CD4-positive, alpha-beta T cell treated with Interferon gamma for 1 hour (primary cell): Measurements from ENCODE around the gene KMT2B.

Experiments used
- DNase-seq: peaks from one replicate; pipeline ENCODE4 v3.0.0-alpha.2; 2020

Gene KMT2B

GRCh38 chr19:35781650-35782049 is 63.8 kb downstream of the KMT2B start:
- DNase-seq, result no peak

- no peak for DNase-seq
These were observed 64.8 kb downstream of the KMT2B start for GRCh38 chr19:35782589-35782988.

DNA sequence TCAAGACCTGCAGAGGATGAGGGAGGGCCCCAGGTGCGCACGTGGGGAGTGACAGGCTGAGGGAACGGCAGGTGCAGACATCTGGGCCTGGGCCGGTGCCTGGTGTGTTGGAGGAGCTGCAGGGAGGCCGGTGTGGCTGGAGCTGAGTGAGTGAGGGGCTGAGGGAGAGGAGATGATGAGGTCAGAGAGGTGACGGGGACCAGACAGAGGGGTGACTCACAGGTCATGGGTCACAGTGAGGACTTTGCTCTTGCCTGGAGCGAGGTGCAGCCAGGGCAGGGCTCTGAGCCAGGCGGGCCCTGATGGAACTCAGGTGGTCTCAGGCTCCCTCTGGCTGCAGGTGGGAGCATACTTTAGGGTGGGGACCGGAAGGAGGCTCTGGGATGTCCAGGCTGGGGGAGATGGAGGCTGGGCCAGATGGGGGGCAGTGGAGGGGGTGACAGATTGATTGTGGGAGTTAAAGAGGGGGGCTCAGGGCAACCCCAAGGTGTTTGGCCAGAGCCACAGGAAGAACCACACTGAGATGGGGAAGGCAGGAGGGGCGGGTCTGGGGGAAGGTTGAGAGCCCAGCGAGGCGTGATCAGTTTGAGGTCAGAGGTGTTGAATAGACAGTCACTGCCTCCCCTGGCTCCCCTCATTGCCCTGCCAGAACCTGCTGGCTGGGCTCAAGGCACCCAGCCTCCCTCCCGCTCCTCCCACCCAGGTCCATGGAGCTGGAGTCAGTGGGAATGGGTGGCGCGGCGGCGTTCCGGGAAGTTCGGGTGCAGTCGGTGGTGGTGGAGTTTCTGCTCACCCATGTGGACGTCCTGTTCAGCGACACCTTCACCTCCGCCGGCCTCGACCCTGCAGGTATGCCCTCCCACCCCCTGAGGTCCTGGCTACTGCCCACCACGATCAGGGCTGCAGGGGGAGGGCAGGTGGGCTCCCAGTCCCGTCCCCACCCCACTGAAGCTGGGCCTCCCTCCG is 65.9 kb downstream of the KMT2B start:
- no peak for DNase-seq

- no peak for DNase-seq
These were observed 66.9 kb downstream of the KMT2B start for GRCh38 chr19:35784503-35785338.

GRCh38 chr19:35785339-35785627 is 67.5 kb downstream of the KMT2B start:
- DNase-seq, result no peak

DNA sequence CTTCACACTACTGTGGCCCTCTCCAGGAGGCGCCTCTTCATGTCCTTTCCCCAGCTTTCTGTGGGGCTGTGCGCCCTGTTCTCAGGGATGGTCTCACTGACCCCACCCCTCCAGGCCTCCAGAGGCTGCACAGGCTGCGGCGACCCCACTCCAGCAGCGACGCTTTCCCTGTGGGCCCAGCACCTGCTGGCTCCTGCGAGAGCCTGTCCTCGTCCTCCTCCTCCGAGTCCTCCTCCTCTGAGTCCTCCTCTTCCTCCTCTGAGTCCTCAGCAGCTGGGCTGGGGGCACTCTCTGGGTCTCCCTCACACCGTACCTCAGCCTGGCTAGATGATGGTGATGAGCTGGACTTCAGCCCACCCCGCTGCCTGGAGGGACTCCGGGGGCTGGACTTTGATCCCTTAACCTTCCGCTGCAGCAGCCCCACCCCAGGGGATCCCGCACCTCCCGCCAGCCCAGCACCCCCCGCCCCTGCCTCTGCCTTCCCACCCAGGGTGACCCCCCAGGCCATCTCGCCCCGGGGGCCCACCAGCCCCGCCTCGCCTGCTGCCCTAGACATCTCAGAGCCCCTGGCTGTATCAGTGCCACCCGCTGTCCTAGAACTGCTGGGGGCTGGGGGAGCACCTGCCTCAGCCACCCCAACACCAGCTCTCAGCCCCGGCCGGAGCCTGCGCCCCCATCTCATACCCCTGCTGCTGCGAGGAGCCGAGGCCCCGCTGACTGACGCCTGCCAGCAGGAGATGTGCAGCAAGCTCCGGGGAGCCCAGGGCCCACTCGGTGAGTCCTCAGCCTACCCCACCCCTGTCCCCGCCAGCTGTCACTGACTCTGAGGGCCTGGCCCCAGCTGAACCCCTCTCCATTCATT is 68.7 kb downstream of the KMT2B start:
- DNase-seq, result no peak

DNA sequence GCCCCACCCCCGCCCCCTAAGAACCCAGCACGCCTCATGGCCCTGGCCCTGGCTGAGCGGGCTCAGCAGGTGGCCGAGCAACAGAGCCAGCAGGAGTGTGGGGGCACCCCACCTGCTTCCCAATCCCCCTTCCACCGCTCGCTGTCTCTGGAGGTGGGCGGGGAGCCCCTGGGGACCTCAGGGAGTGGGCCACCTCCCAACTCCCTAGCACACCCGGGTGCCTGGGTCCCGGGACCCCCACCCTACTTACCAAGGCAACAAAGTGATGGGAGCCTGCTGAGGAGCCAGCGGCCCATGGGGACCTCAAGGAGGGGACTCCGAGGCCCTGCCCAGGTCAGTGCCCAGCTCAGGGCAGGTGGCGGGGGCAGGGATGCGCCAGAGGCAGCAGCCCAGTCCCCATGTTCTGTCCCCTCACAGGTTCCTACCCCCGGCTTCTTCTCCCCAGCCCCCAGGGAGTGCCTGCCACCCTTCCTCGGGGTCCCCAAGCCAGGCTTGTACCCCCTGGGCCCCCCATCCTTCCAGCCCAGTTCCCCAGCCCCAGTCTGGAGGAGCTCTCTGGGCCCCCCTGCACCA is 69.5 kb downstream of the KMT2B start:
- no peak for DNase-seq
